Endodermal cell (in vitro differentiated cells): ENCODE results near the gene TGFBR3. TPM values are rescaled to one million over a fixed set of nuclear protein-coding genes. Genes with fewer than 3 reads are reported as not detected.
A peak's percentile ranks its signal among the peaks of the same experiment; 100 is the strongest.

Experiments used
- DNase-seq: peaks from one replicate; pipeline ENCODE4 v3.0.0-alpha.2; 2017
- H3K27ac ChIP-seq: 2 replicates; pipeline ENCODE4 v1.5.1; 2013; ENCODE audit warnings: mild to moderate bottlenecking, low read depth, low read length, moderate library complexity
- H3K27me3 ChIP-seq: 2 replicates; pipeline ENCODE4 v1.6.1; 2013; ENCODE audit warnings: mild to moderate bottlenecking, low read length, moderate library complexity; ENCODE audit not compliant: insufficient read depth, control insufficient read depth, poor library complexity, severe bottlenecking
- H3K36me3 ChIP-seq: 2 replicates; pipeline ENCODE4 v1.7.0; 2013; ENCODE audit warnings: mild to moderate bottlenecking, low read length, moderate library complexity; ENCODE audit not compliant: control insufficient read depth, insufficient read depth
- H3K4me1 ChIP-seq: one replicate; pipeline ENCODE4 v1.7.0; 2013; ENCODE audit warnings: low read length; ENCODE audit not compliant: control insufficient read depth, insufficient read depth
- H3K4me3 ChIP-seq: 2 replicates; pipeline ENCODE4 v1.5.1; 2013; ENCODE audit warnings: mild to moderate bottlenecking, low read length, moderate library complexity
- H3K9ac ChIP-seq: 2 replicates; pipeline ENCODE4 v1.6.1; 2013; ENCODE audit warnings: mild to moderate bottlenecking, low read length, moderate library complexity; ENCODE audit not compliant: poor library complexity, severe bottlenecking; ENCODE audit errors: extremely low read depth
- H3K9me3 ChIP-seq: 2 replicates; pipeline ENCODE4 v1.6.1; 2013; ENCODE audit warnings: mild to moderate bottlenecking, low read length, moderate library complexity; ENCODE audit not compliant: control insufficient read depth
- H3K27ac Mint-ChIP-seq: 2 replicates; pipeline ENCODE4 v1.8.0; 2020; ENCODE audit warnings: mixed read lengths
- H3K27me3 Mint-ChIP-seq: 2 replicates; pipeline ENCODE4 v1.8.0; 2021; ENCODE audit warnings: mild to moderate bottlenecking, mixed read lengths; ENCODE audit not compliant: insufficient read depth
- H3K36me3 Mint-ChIP-seq: 2 replicates; pipeline ENCODE4 v1.8.0; 2020; ENCODE audit warnings: low read depth, mixed read lengths
- H3K4me1 Mint-ChIP-seq: 2 replicates; pipeline ENCODE4 v1.8.0; 2020; ENCODE audit warnings: mixed read lengths
- H3K4me3 Mint-ChIP-seq: 2 replicates; pipeline ENCODE4 v1.8.0; 2020; ENCODE audit warnings: mild to moderate bottlenecking, moderate library complexity, mixed read lengths
- H3K9me3 Mint-ChIP-seq: 2 replicates; pipeline ENCODE4 v1.8.0; 2020; ENCODE audit warnings: mild to moderate bottlenecking, mixed read lengths
- WGBS, 2 experiments: methylation state at CpG; one replicate each; pipeline versions ENCODE4 v1.1.5 to v1.1.7; 2013; ENCODE audit warnings: missing lambda C conversion rate in 2 of 2, mixed read lengths in 1 of 2; ENCODE audit not compliant: insufficient coverage in 1 of 2, insufficient read length in 1 of 2; 5-methylcytosine and 5-hydroxymethylcytosine counted together
- total RNA-seq, 2 donors: library from RNA; stranded (reverse); fragmentation: NEBNext Ultra II Directional in 1 of 2; extraction: Animal tissue kit (Norgen Biotek cat#: 25700) in 1 of 2; gene quantifications; 2 replicates in 1 of 2; 3 replicates in 1 of 2; pipeline ENCODE4 v1.2.1, GENCODE V29; 2021
- TF ChIP-seq, protein P1 (sequence below): fragments of 200-600 bp; sonication (generic); conservative IDR thresholded peaks from 2 replicates; pipeline ENCODE4 v1.5.0; 2021; ENCODE audit warnings: antibody characterized with exemption, mild to moderate bottlenecking

Gene TGFBR3
- total RNA-seq, 2 donors from 2014 or later: 8.1 to 8.5 TPM

GRCh38 chr1:91683598-91683951 is 202.4 kb downstream of the TGFBR3 start:
- no peaks in the 10 kb centered on the region for H3K9me3 Mint-ChIP-seq

GRCh38 chr1:91682882-91683597 is 202.9 kb downstream of the TGFBR3 start:
- Histone ChIP-seq H3K27me3 (no peaks in the 10 kb centered on the region), H3K9me3 (no peaks in the 10 kb centered on the region), H3K4me3 (no peak overlapping the region), H3K4me1 (peaks cover 9% of the 10 kb centered on the region), H3K36me3 (no peaks in the 10 kb centered on the region), H3K9ac (no peak overlapping the region), H3K27ac (no peak overlapping the region)
- no peak for DNase-seq
- TF ChIP-seq, protein P1, sequence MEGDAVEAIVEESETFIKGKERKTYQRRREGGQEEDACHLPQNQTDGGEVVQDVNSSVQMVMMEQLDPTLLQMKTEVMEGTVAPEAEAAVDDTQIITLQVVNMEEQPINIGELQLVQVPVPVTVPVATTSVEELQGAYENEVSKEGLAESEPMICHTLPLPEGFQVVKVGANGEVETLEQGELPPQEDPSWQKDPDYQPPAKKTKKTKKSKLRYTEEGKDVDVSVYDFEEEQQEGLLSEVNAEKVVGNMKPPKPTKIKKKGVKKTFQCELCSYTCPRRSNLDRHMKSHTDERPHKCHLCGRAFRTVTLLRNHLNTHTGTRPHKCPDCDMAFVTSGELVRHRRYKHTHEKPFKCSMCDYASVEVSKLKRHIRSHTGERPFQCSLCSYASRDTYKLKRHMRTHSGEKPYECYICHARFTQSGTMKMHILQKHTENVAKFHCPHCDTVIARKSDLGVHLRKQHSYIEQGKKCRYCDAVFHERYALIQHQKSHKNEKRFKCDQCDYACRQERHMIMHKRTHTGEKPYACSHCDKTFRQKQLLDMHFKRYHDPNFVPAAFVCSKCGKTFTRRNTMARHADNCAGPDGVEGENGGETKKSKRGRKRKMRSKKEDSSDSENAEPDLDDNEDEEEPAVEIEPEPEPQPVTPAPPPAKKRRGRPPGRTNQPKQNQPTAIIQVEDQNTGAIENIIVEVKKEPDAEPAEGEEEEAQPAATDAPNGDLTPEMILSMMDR: no peak
- Mint-ChIP-seq H3K9me3 (no peaks in the 10 kb centered on the region), H3K27ac (no peak overlapping the region), H3K4me3 (no peak overlapping the region), H3K4me1 (peaks cover 25% of the 10 kb centered on the region), H3K36me3 (no peaks in the 10 kb centered on the region), H3K27me3 (no peaks in the 10 kb centered on the region)
- 79 to 100% methylated on average over 1 to 3 of the region's 3 CpGs for WGBS, 2 experiments

More at GRCh38 chr1:91683598-91683951, 202.4 kb downstream of the TGFBR3 start:
- Mint-ChIP-seq H3K4me1 (peaks cover 28% of the 10 kb centered on the region), H3K27me3 (no peaks in the 10 kb centered on the region), H3K36me3 (no peaks in the 10 kb centered on the region), H3K4me3 (no peak overlapping the region), H3K27ac (no peak overlapping the region)
- Histone ChIP-seq H3K4me1 (peaks cover 13% of the 10 kb centered on the region), H3K27ac (no peak overlapping the region), H3K9ac (no peak overlapping the region), H3K9me3 (no peaks in the 10 kb centered on the region), H3K4me3 (no peak overlapping the region), H3K27me3 (no peaks in the 10 kb centered on the region), H3K36me3 (no peaks in the 10 kb centered on the region)
- TF ChIP-seq, protein P1: no peak
- WGBS, 2 experiments: 33 to 59% methylated on average over 4 to 10 of the region's 10 CpGs
- DNase-seq: peak; percentile 79

- Mint-ChIP-seq H3K4me1 (peaks cover 16% of the 10 kb centered on the region), H3K36me3 (no peaks in the 10 kb centered on the region), H3K4me3 (no peak overlapping the region), H3K9me3 (no peaks in the 10 kb centered on the region), H3K27ac (no peak overlapping the region), H3K27me3 (no peaks in the 10 kb centered on the region)
- H3K27me3 ChIP-seq: no peaks in the 10 kb centered on the region
- TF ChIP-seq, protein P1: no peak
- WGBS, 2 experiments: 99% methylated on average over 4 of the region's 4 CpGs; no CpG with 5 or more reads in 1 of the 2 experiments
- H3K9me3 ChIP-seq: no peaks in the 10 kb centered on the region
- no peak for DNase-seq
- no peak overlapping the region for H3K9ac ChIP-seq
- H3K27ac ChIP-seq: no peak overlapping the region
- no peak overlapping the region for H3K4me3 ChIP-seq
- H3K4me1 ChIP-seq: peaks cover 6% of the 10 kb centered on the region
- H3K36me3 ChIP-seq: no peaks in the 10 kb centered on the region
Measured at GRCh38 chr1:91680556-91681155, 205.3 kb downstream of the TGFBR3 start.
